Stimulated activated naive CD4-positive, alpha-beta T cell (primary cell): ENCODE measurements around the gene HSPA1B.

Experiments
- DNase-seq, 6 experiments: peaks; one replicate each; lab custom pipeline; 2025; lab: John Stamatoyannopoulos, UW

HSPA1B gene

DNA sequence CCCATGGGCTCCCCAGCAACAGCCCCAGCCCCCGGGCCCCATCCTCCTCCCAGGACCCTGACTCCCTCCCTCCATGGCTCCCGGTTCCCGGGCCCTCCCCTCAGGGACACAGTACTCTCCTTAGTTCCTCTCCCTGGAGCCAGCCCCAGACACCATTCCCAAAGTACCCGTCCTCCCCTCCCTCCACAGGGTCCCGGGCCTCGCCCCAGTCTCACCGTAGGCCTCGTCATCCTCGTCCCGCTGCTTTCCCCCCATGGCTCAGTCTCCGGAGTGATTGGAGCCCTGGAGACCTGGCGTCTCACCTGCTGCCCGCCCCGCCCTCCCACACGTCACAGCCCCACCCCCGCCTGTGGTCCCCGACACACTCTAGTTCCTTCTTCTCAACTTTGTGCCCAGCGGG, 51.2 kb downstream of the HSPA1B start, which contains the start of gene SLC44A4:
Gene SLC44A4, minus strand, starts transcription at position 272 of the 400 bp plus-strand sequence. Its CDS starts 17 bp downstream, at position 255.
- no peak for DNase-seq

GRCh38 chr6:31879143-31879542, 51.6 kb downstream of the HSPA1B start:
- DNase-seq: no peak
